Epithelial cell of esophagus (primary cell): ENCODE measurements around the gene SLC8B1.

Source experiments
- DNase-seq: peaks from one replicate; pipeline ENCODE4 v3.0.0; 2010; ENCODE audit warnings: low read depth
- H3K4me3 ChIP-seq: 2 replicates; pipeline ENCODE4 v1.5.1; 2011; ENCODE audit warnings: mild to moderate bottlenecking, low read length, control low read depth
- CTCF ChIP-seq: IDR thresholded peaks from 2 replicates; pipeline ENCODE4 v1.5.1; 2011; ENCODE audit warnings: low read depth, mild to moderate bottlenecking, low read length, control low read depth, inconsistent platforms; ENCODE audit not compliant: insufficient read depth; ENCODE audit errors: missing control alignments

The SLC8B1 gene

DNA sequence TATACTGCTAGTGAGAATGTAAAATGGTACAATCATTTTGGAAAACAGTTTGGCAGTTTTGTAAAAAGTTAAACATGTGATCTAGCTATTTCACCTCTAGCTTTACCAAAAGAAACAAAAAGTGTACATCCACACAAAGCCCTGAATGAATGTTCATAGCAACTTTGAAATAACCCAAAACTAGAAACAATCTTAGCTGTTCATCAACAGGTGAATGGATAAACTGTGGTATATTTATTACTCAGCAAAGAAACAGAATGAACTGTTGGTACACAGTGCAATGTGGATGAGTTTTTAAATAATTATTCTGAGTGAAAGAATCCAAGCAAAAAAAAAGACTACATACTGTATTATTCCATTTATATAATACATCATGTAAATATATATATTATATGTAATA lies 77.3 kb downstream of the SLC8B1 start:
- H3K4me3 ChIP-seq = no peak overlapping the region
- DNase-seq = no peak
- TF ChIP-seq CTCF = no peak

DNA sequence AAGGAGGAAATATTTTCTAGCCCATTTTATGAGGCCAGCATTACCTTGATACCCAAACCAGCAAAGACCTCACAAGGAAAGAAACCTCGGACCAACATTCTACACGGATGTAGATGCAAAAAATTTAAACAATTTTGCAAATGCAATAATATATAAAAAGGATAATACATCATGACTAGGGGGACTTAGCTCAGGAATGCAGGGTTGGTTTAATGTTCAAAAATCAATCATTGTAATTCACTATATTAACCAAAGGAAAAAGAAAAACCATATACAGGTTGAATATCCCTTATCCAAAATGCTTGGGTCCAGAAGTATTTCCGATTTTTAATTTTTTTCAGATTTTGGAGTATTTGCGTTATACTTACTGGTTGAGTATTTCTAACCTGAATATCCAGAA lies 80.6 kb downstream of the SLC8B1 start:
- H3K4me3 ChIP-seq = no peak overlapping the region
- DNase-seq = no peak
- TF ChIP-seq CTCF = no peak

GRCh38 chr12:113253532-113254285 lies 81.2 kb downstream of the SLC8B1 start:
- no peak overlapping the region for H3K4me3 ChIP-seq
- no peak for DNase-seq
- TF ChIP-seq CTCF = no peak

GRCh38 chr12:113252494-113252893 lies 82.4 kb downstream of the SLC8B1 start:
- no peak for TF ChIP-seq CTCF
- no peak for DNase-seq
- no peak overlapping the region for H3K4me3 ChIP-seq

- TF ChIP-seq CTCF = no peak
- H3K4me3 ChIP-seq = no peak overlapping the region
- DNase-seq = no peak
These were observed 83.4 kb downstream of the SLC8B1 start for GRCh38 chr12:113251404-113252070.

DNA sequence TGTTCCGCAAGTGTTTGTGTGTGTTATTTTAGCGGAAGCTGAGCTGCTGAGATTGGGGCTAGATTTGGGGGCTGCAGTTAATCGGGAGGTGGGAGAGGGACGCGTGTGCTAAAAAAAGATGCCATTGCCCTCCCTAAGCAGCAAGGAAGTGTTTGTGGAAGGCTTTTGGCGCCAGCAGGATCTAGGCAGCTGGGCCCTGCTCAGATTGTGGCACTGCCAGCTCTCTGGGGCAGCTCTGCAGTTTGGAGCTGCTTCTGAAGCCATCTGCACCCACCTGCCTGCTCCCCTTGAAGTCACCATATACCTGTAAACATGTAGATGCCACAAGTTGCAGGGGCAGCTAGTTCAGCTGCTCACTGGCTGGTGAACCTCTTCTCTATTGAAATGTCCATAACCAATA lies 84.9 kb downstream of the SLC8B1 start:
- H3K4me3 ChIP-seq = no peak overlapping the region
- no peak for TF ChIP-seq CTCF
- no peak for DNase-seq
